Astrocyte (in vitro differentiated cells and primary cell): ENCODE measurements around the gene SIAE. TPM values are rescaled to one million over a fixed set of nuclear protein-coding genes. Genes with fewer than 3 reads are reported as not detected.

Source experiments
- DNase-seq: peaks from one replicate; pipeline ENCODE4 v3.0.0-alpha.2; 2010; ENCODE audit warnings: low read depth
- FAIRE-seq: peaks from 2 replicates; lab custom pipeline; 2011; peaks lifted over from hg19 to GRCh38; lab: Jason Lieb, UNC
- H2AFZ ChIP-seq: 2 replicates; pipeline ENCODE4 v1.6.0; 2012; ENCODE audit warnings: low read depth, low read length, inconsistent platforms
- H3K27ac ChIP-seq: 2 replicates; pipeline ENCODE4 v1.5.1; 2011; ENCODE audit warnings: low read depth, low read length, inconsistent platforms
- H3K27me3 ChIP-seq: 2 replicates; pipeline ENCODE4 v1.6.0; 2011; ENCODE audit warnings: low read length, inconsistent platforms; ENCODE audit not compliant: insufficient read depth
- H3K36me3 ChIP-seq: 2 replicates; pipeline ENCODE4 v1.5.1; 2011; ENCODE audit warnings: low read length, inconsistent platforms; ENCODE audit not compliant: insufficient read depth
- H3K4me1 ChIP-seq: 2 replicates; pipeline ENCODE4 v1.5.1; 2011; ENCODE audit warnings: low read length, inconsistent platforms; ENCODE audit not compliant: insufficient read depth
- H3K4me2 ChIP-seq: 2 replicates; pipeline ENCODE4 v1.6.0; 2012; ENCODE audit warnings: low read length, inconsistent platforms
- H3K4me3 ChIP-seq: 2 replicates; pipeline ENCODE4 v1.5.1; 2011; ENCODE audit warnings: low read depth, mild to moderate bottlenecking, low read length, inconsistent platforms; ENCODE audit not compliant: insufficient read depth
- H3K79me2 ChIP-seq: 2 replicates; pipeline ENCODE4 v1.6.0; 2012; ENCODE audit warnings: mild to moderate bottlenecking, low read length, inconsistent platforms; ENCODE audit not compliant: insufficient read depth
- H3K9ac ChIP-seq: 2 replicates; pipeline ENCODE4 v1.6.0; 2012; ENCODE audit warnings: mild to moderate bottlenecking, low read length, inconsistent platforms
- H3K9me3 ChIP-seq: 2 replicates; pipeline ENCODE4 v1.5.1; 2012; ENCODE audit warnings: low read depth, mild to moderate bottlenecking, low read length, inconsistent platforms; ENCODE audit not compliant: insufficient read depth
- H4K20me1 ChIP-seq: 2 replicates; pipeline ENCODE4 v1.6.0; 2012; ENCODE audit warnings: low read length, inconsistent platforms; ENCODE audit not compliant: insufficient read depth
- H3K27ac Mint-ChIP-seq: one replicate; pipeline ENCODE4 v1.8.0; 2021; ENCODE audit warnings: mild to moderate bottlenecking, mixed read lengths; ENCODE audit not compliant: unreplicated experiment
- H3K27me3 Mint-ChIP-seq: one replicate; pipeline ENCODE4 v1.8.0; 2021; ENCODE audit warnings: low read depth, mixed read lengths; ENCODE audit not compliant: unreplicated experiment
- H3K36me3 Mint-ChIP-seq: one replicate; pipeline ENCODE4 v1.8.0; 2021; ENCODE audit warnings: low read depth, mixed read lengths; ENCODE audit not compliant: unreplicated experiment
- H3K4me1 Mint-ChIP-seq: one replicate; pipeline ENCODE4 v1.8.0; 2021; ENCODE audit warnings: low read depth, mixed read lengths; ENCODE audit not compliant: unreplicated experiment
- H3K4me3 Mint-ChIP-seq: one replicate; pipeline ENCODE4 v1.8.0; 2021; ENCODE audit warnings: mild to moderate bottlenecking, moderate library complexity, mixed read lengths; ENCODE audit not compliant: unreplicated experiment
- H3K9me3 Mint-ChIP-seq: one replicate; pipeline ENCODE4 v1.8.0; 2021; ENCODE audit warnings: mild to moderate bottlenecking, mixed read lengths; ENCODE audit not compliant: unreplicated experiment
- CTCF ChIP-seq: IDR thresholded peaks from 2 replicates; pipeline ENCODE4 v1.5.1; 2011; ENCODE audit warnings: low read depth, mild to moderate bottlenecking, inconsistent platforms, low read length, moderate library complexity; ENCODE audit not compliant: insufficient read depth
- EZH2 ChIP-seq: IDR thresholded peaks from 2 replicates; pipeline ENCODE4 v1.6.1; 2012; ENCODE audit warnings: mild to moderate bottlenecking, low read length, inconsistent platforms; ENCODE audit not compliant: insufficient read depth
- total RNA-seq: library from RNA; stranded (reverse); gene quantifications from 2 replicates; pipeline ENCODE4 v1.2.1, GENCODE V29; 2021

Gene SIAE
- total RNA-seq, 1 donor from 2014 or later: 15.4 TPM

- Mint-ChIP-seq H3K9me3 (peaks cover 1% of the 10 kb centered on the region), H3K4me3 (no peak overlapping the region), H3K36me3 (peaks cover 3% of the 10 kb centered on the region), H3K27ac (no peak overlapping the region), H3K27me3 (no peaks in the 10 kb centered on the region), H3K4me1 (peaks cover 16% of the 10 kb centered on the region)
- FAIRE-seq (no peak), DNase-seq (no peak)
- H3K4me1 ChIP-seq: peaks cover 18% of the 10 kb centered on the region
- no peaks in the 10 kb centered on the region for H3K9me3 ChIP-seq
- H3K79me2 ChIP-seq: no peaks in the 10 kb centered on the region
- no peak overlapping the region for H3K9ac ChIP-seq
- H3K27me3 ChIP-seq: no peaks in the 10 kb centered on the region
- TF ChIP-seq CTCF (no peak), EZH2 (no peak)
- no peak overlapping the region for H2AFZ ChIP-seq
- no peak overlapping the region for H3K4me3 ChIP-seq
- H4K20me1 ChIP-seq: no peaks in the 10 kb centered on the region
- peak overlapping the region; percentile 22 for H3K27ac ChIP-seq
- no peak overlapping the region for H3K4me2 ChIP-seq
- no peaks in the 10 kb centered on the region for H3K36me3 ChIP-seq
These were observed 30.9 kb downstream of the SIAE start for GRCh38 chr11:124642628-124643027.

- H3K4me1 ChIP-seq: peaks cover 18% of the 10 kb centered on the region
- no peaks in the 10 kb centered on the region for H3K27me3 ChIP-seq
- H3K4me3 Mint-ChIP-seq: no peak overlapping the region
- H3K27me3 Mint-ChIP-seq: no peaks in the 10 kb centered on the region
- H3K36me3 ChIP-seq: peaks cover 5% of the 10 kb centered on the region
- H2AFZ ChIP-seq: no peak overlapping the region
- H3K9me3 Mint-ChIP-seq: peaks cover 1% of the 10 kb centered on the region
- DNase-seq (no peak), FAIRE-seq (no peak)
- H3K79me2 ChIP-seq: no peaks in the 10 kb centered on the region
- H3K9me3 ChIP-seq: no peaks in the 10 kb centered on the region
- H4K20me1 ChIP-seq: peaks cover 2% of the 10 kb centered on the region
- TF ChIP-seq CTCF (no peak), EZH2 (no peak)
- H3K4me2 ChIP-seq: no peak overlapping the region
- no peak overlapping the region for H3K27ac Mint-ChIP-seq
- H3K27ac ChIP-seq: no peak overlapping the region
- H3K4me1 Mint-ChIP-seq: peaks cover 16% of the 10 kb centered on the region
- H3K36me3 Mint-ChIP-seq: peaks cover 5% of the 10 kb centered on the region
- H3K4me3 ChIP-seq: no peak overlapping the region
- H3K9ac ChIP-seq: no peak overlapping the region
These were observed 32.9 kb downstream of the SIAE start for GRCh38 chr11:124640666-124641065.

GRCh38 chr11:124639186-124639585, 34.4 kb downstream of the SIAE start:
- Mint-ChIP-seq H3K27ac (no peak overlapping the region), H3K27me3 (no peaks in the 10 kb centered on the region), H3K36me3 (peaks cover 5% of the 10 kb centered on the region), H3K4me3 (no peak overlapping the region), H3K4me1 (peaks cover 13% of the 10 kb centered on the region), H3K9me3 (peaks cover 1% of the 10 kb centered on the region)
- no peak for TF ChIP-seq CTCF
- TF ChIP-seq EZH2: no peak
- DNase-seq (no peak), FAIRE-seq (no peak)
- H3K36me3 ChIP-seq: peaks cover 12% of the 10 kb centered on the region
- no peak overlapping the region for H3K27ac ChIP-seq
- H2AFZ ChIP-seq: no peak overlapping the region
- no peak overlapping the region for H3K9ac ChIP-seq
- no peaks in the 10 kb centered on the region for H3K9me3 ChIP-seq
- H4K20me1 ChIP-seq: peaks cover 2% of the 10 kb centered on the region
- no peak overlapping the region for H3K4me3 ChIP-seq
- no peaks in the 10 kb centered on the region for H3K27me3 ChIP-seq
- peaks cover 9% of the 10 kb centered on the region for H3K4me1 ChIP-seq
- no peaks in the 10 kb centered on the region for H3K79me2 ChIP-seq
- H3K4me2 ChIP-seq: no peak overlapping the region
